Measurements from ENCODE around the gene EVA1C. TPM values are rescaled to one million over a fixed set of nuclear protein-coding genes. Genes with fewer than 3 reads are reported as not detected.
A peak's percentile ranks its signal among the peaks of the same experiment; 100 is the strongest.

EVA1C gene
- polyA plus RNA-seq, 1 donor (not counting 4 experiments of a cell fraction or from before 2014, with no cell fraction given) = 15.3 TPM

DNA sequence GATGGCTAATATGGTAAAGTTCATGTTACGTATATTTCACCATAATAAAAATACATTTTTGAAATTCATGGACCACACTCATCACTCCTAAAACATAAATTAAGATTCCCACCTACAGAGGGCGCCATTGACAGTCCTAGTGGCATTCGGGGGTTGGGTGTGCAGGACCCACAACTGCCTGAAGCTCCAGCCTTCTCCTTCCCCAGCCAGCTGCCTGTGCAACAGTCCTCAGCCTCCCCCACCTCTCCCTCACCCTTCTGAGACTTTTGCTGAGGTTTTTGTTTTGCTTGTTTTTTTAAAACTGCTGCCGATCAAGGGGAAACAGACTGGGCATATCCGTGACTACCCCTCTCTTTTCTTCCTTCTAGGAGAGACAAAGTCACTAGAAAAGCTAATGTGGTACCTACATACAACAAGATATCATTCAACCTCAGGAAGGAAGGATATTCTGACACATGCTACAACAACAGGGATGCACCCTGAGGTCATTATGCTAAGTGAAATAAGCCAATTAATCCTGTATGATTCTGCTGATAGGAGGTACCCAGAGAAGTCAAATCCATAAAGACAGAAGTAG lies 9.2 kb upstream of the EVA1C start:
- no peak overlapping the region for H2AFZ ChIP-seq (ENCODE audit: control insufficient read depth, low read length)
- H3K9ac ChIP-seq (ENCODE audit: control insufficient read depth, extremely low read depth, insufficient read depth, low read length) = no peak overlapping the region
- no peaks in the 10 kb centered on the region for H3K79me2 ChIP-seq (ENCODE audit: control insufficient read depth, insufficient read depth, low read length)
- H3K27ac ChIP-seq (ENCODE audit: control insufficient read depth, insufficient read depth, low read length) = no peak overlapping the region
- H3K4me2 ChIP-seq (ENCODE audit: control insufficient read depth, extremely low read depth, insufficient read depth, low read depth, low read length) = no peak overlapping the region
- H3K27me3 ChIP-seq (ENCODE audit: control insufficient read depth, extremely low read depth, insufficient read depth, low read length) = no peaks in the 10 kb centered on the region
- H3K9me1 ChIP-seq (ENCODE audit: control insufficient read depth, extremely low read depth, insufficient read depth, low read length) = no peaks in the 10 kb centered on the region
- no peak overlapping the region for H3K4me3 ChIP-seq (ENCODE audit: control insufficient read depth in 2 of 3, extremely low read depth in 1 of 3, insufficient read depth in 2 of 3, low read depth in 1 of 3, low read length in 3 of 3)
- no peaks in the 10 kb centered on the region for H4K20me1 ChIP-seq (ENCODE audit: control insufficient read depth, extremely low read depth, insufficient read depth, low read length)
- no peak for DNase-seq (ENCODE audit: low read depth, low spot score)
- peak; percentile 5 for FAIRE-seq
- TF ChIP-seq EZH2 (IDR thresholded peaks at IDR 0.05; ENCODE audit: low read length) = no peak
- TF ChIP-seq, protein P1, sequence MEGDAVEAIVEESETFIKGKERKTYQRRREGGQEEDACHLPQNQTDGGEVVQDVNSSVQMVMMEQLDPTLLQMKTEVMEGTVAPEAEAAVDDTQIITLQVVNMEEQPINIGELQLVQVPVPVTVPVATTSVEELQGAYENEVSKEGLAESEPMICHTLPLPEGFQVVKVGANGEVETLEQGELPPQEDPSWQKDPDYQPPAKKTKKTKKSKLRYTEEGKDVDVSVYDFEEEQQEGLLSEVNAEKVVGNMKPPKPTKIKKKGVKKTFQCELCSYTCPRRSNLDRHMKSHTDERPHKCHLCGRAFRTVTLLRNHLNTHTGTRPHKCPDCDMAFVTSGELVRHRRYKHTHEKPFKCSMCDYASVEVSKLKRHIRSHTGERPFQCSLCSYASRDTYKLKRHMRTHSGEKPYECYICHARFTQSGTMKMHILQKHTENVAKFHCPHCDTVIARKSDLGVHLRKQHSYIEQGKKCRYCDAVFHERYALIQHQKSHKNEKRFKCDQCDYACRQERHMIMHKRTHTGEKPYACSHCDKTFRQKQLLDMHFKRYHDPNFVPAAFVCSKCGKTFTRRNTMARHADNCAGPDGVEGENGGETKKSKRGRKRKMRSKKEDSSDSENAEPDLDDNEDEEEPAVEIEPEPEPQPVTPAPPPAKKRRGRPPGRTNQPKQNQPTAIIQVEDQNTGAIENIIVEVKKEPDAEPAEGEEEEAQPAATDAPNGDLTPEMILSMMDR (optimal IDR thresholded peaks at IDR 0.05 in 1 of 3, IDR thresholded peaks at IDR 0.05 in 1 of 3, conservative IDR thresholded peaks at IDR 0.05 in 1 of 3; ENCODE audit: extremely low read depth in 1 of 3, insufficient read depth in 2 of 3, low read length in 3 of 3) = peak; percentile 62 to 82 (median 64)
- H3K36me3 ChIP-seq (ENCODE audit: control insufficient read depth in 2 of 2, extremely low read depth in 1 of 2, insufficient read depth in 2 of 2, low read length in 2 of 2) = no peaks in the 10 kb centered on the region
- H3K4me1 ChIP-seq (ENCODE audit: control insufficient read depth, extremely low read depth, insufficient read depth, low read length) = peaks cover 5% of the 10 kb centered on the region
- dilution Hi-C loops (cut with MboI; ENCODE audit: extremely low pct_ligation_motif_present, low sequenced_read_pairs) = no loop called here
- H3K9me3 ChIP-seq (ENCODE audit: control insufficient read depth, low read depth, low read length) = no peaks in the 10 kb centered on the region

DNA sequence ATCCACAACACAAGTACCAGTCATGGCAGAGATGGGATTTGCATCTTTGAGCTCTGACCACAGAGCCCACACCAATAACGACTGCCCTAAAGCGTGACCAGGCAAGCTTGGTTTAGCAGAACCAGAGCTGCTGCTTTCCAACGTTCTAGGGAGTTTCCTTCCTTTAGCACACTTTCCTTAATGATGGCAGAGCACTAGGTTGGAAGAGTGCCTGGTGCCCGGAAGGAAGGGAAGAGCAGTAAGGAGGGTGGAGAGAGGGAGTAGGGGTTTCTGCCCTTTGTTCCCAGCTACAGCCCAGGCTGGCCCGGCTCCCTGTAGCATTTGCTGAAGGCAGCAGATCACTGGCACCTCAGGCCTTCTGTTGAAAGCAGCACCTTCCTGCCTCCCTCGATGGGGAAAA lies 6.1 kb upstream of the EVA1C start:
- Histone ChIP-seq H3K9me1 (ENCODE audit: control insufficient read depth, extremely low read depth, insufficient read depth, low read length) (no peaks in the 10 kb centered on the region), H3K36me3 (ENCODE audit: control insufficient read depth in 2 of 2, extremely low read depth in 1 of 2, insufficient read depth in 2 of 2, low read length in 2 of 2) (no peaks in the 10 kb centered on the region), H3K4me3 (ENCODE audit: control insufficient read depth in 2 of 3, extremely low read depth in 1 of 3, insufficient read depth in 2 of 3, low read depth in 1 of 3, low read length in 3 of 3) (no peak overlapping the region), H3K27me3 (ENCODE audit: control insufficient read depth, extremely low read depth, insufficient read depth, low read length) (no peaks in the 10 kb centered on the region), H3K4me1 (ENCODE audit: control insufficient read depth, extremely low read depth, insufficient read depth, low read length) (peaks cover 10% of the 10 kb centered on the region), H4K20me1 (ENCODE audit: control insufficient read depth, extremely low read depth, insufficient read depth, low read length) (no peaks in the 10 kb centered on the region), H3K27ac (ENCODE audit: control insufficient read depth, insufficient read depth, low read length) (no peak overlapping the region), H3K9me3 (ENCODE audit: control insufficient read depth, low read depth, low read length) (no peaks in the 10 kb centered on the region), H2AFZ (ENCODE audit: control insufficient read depth, low read length) (peak overlapping the region; percentile 70), H3K79me2 (ENCODE audit: control insufficient read depth, insufficient read depth, low read length) (no peaks in the 10 kb centered on the region), H3K9ac (ENCODE audit: control insufficient read depth, extremely low read depth, insufficient read depth, low read length) (no peak overlapping the region), H3K4me2 (ENCODE audit: control insufficient read depth, extremely low read depth, insufficient read depth, low read depth, low read length) (peak overlapping the region; percentile 48)
- TF ChIP-seq, protein P1 (optimal IDR thresholded peaks at IDR 0.05 in 1 of 3, IDR thresholded peaks at IDR 0.05 in 1 of 3, conservative IDR thresholded peaks at IDR 0.05 in 1 of 3; ENCODE audit: extremely low read depth in 1 of 3, insufficient read depth in 2 of 3, low read length in 3 of 3) = no peak
- TF ChIP-seq EZH2 (IDR thresholded peaks at IDR 0.05; ENCODE audit: low read length) = no peak
- FAIRE-seq (no peak), DNase-seq (ENCODE audit: low read depth, low spot score) (no peak)
- dilution Hi-C loops (cut with MboI; ENCODE audit: extremely low pct_ligation_motif_present, low sequenced_read_pairs) = no loop called here

All from keratinocyte (primary cell).